Fibroblast of lung (primary cell): ENCODE data around the gene DES.

Experiments used
- EZH2 ChIP-seq: IDR thresholded peaks from 2 replicates; pipeline ENCODE4 v1.5.1; 2012; ENCODE audit warnings: low read length, control low read depth, mild to moderate bottlenecking; ENCODE audit errors: missing control alignments
- TF ChIP-seq, protein P1 (sequence below), 2 donors: IDR thresholded peaks in 1 of 2; conservative IDR thresholded peaks in 1 of 2; 1 replicate in 1 of 2; 2 replicates in 1 of 2; pipeline ENCODE4 v1.5.1; 2011 to 2012; ENCODE audit warnings: low read length in 2 of 2, control low read depth in 1 of 2, inconsistent platforms in 1 of 2, low read depth in 1 of 2, mild to moderate bottlenecking in 1 of 2

DNA sequence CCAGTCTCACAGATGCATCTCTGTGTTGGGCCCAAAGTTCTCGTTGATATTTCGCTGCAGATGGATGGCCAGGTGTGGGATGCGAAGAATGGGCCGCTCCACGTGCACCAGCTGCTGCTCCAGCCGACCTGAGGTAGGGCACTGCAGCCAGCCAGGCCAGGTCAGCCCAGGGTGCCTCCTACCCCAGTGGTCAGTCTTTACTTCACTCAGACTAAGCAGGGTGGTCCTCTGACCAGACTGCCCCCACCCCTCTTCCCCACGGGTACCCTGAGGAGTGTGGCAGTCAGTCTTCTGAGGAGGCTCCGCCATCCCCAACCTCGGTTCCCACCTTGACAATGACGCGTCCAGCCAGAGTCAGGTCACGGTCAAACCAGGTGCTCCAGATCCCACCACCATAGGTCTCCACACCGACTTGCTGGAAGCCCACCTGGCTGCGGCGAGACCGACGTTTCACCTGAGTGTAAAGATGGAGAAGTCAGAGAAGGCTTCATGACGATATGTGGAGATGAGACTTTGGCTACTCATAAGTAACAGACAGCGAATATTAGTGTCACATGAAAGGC lies 32.1 kb upstream of the DES start:
- TF ChIP-seq, protein P1, sequence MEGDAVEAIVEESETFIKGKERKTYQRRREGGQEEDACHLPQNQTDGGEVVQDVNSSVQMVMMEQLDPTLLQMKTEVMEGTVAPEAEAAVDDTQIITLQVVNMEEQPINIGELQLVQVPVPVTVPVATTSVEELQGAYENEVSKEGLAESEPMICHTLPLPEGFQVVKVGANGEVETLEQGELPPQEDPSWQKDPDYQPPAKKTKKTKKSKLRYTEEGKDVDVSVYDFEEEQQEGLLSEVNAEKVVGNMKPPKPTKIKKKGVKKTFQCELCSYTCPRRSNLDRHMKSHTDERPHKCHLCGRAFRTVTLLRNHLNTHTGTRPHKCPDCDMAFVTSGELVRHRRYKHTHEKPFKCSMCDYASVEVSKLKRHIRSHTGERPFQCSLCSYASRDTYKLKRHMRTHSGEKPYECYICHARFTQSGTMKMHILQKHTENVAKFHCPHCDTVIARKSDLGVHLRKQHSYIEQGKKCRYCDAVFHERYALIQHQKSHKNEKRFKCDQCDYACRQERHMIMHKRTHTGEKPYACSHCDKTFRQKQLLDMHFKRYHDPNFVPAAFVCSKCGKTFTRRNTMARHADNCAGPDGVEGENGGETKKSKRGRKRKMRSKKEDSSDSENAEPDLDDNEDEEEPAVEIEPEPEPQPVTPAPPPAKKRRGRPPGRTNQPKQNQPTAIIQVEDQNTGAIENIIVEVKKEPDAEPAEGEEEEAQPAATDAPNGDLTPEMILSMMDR (conservative IDR thresholded peaks at IDR 0.05 in 1 of 2, IDR thresholded peaks at IDR 0.05 in 1 of 2; ENCODE audit: low read depth in 1 of 2, low read length in 2 of 2), result no peak
- no peak for TF ChIP-seq EZH2
